Uterus (tissue), 4 donors: Measurements from ENCODE around the gene PPP2R2D. TPM values are rescaled to one million over a fixed set of nuclear protein-coding genes. Genes with fewer than 3 reads are reported as not detected.

ENCODE experiments used
- DNase-seq, 2 donors: peaks; one replicate each; pipeline ENCODE4 v3.0.0-alpha.2; 2019 to 2020
- H3K27ac ChIP-seq, 2 donors: fragments of 200-600 bp; sonication (generic); 1 replicate in 1 of 2; 2 replicates in 1 of 2; pipeline ENCODE4 v1.5.1; 2016 to 2018
- H3K27me3 ChIP-seq, 2 donors: fragments of 200-600 bp; sonication (generic); one replicate each; pipeline ENCODE4 v1.5.1; 2018 to 2019; ENCODE audit warnings: control low read depth in 1 of 2
- H3K36me3 ChIP-seq, 2 donors: fragments of 200-600 bp; sonication (generic); one replicate each; pipeline ENCODE4 v1.5.1; 2019; ENCODE audit warnings: control low read depth in 1 of 2
- H3K4me1 ChIP-seq, 2 donors: fragments of 200-600 bp; sonication (generic); one replicate each; pipeline ENCODE4 v1.5.1; 2018 to 2019; ENCODE audit warnings: control low read depth in 1 of 2
- H3K4me3 ChIP-seq, 2 donors: fragments of 200-600 bp; sonication (generic); 1 replicate in 1 of 2; 2 replicates in 1 of 2; pipeline ENCODE4 v1.5.1; 2018 to 2019; ENCODE audit warnings: mild to moderate bottlenecking in 1 of 2
- H3K9me3 ChIP-seq, 2 donors: fragments of 200-600 bp; sonication (generic); one replicate each; pipeline ENCODE4 v1.5.1; 2019; ENCODE audit warnings: control low read depth in 1 of 2
- POLR2A ChIP-seq, 2 donors: fragments of 450-650 bp; IDR thresholded peaks; one replicate each; pipeline ENCODE4 v1.6.1; 2016; ENCODE audit warnings: antibody characterized with exemption in 2 of 2, mild to moderate bottlenecking in 1 of 2, moderate library complexity in 1 of 2
- intact Hi-C: fragments of 100-400 bp; cut with DNase I; formaldehyde crosslinking; loops from one replicate; pipeline ENCODE4 v1.15.1; 2023; ENCODE audit warnings: low total_unique reads
- total RNA-seq, 4 donors: library from RNA; depleted of rRNA in 3 of 4; stranded (reverse); fragments of >200 nt in 3 of 4; gene quantifications; one replicate each; pipeline versions ENCODE4 v1.1.0 to v1.2.4, GENCODE V29; 2014 to 2023
- TF ChIP-seq, protein P1 (sequence below), 4 experiments: fragments of 200-600 bp in 2 of 4; fragments of 450-650 bp in 2 of 4; sonication (generic) in 2 of 4; IDR thresholded peaks; one replicate each; pipeline ENCODE4 v1.5.1; 2016 to 2019; ENCODE audit warnings: antibody characterized with exemption in 4 of 4, mild to moderate bottlenecking in 2 of 4, moderate library complexity in 1 of 4
- donor health status: DM: yes; HTN: yes; CAD: no.

The PPP2R2D gene
- total RNA-seq, 4 donors from 2014 or later, result 21.2 to 43.2 (median 36.3) TPM

- TF ChIP-seq, protein P1, sequence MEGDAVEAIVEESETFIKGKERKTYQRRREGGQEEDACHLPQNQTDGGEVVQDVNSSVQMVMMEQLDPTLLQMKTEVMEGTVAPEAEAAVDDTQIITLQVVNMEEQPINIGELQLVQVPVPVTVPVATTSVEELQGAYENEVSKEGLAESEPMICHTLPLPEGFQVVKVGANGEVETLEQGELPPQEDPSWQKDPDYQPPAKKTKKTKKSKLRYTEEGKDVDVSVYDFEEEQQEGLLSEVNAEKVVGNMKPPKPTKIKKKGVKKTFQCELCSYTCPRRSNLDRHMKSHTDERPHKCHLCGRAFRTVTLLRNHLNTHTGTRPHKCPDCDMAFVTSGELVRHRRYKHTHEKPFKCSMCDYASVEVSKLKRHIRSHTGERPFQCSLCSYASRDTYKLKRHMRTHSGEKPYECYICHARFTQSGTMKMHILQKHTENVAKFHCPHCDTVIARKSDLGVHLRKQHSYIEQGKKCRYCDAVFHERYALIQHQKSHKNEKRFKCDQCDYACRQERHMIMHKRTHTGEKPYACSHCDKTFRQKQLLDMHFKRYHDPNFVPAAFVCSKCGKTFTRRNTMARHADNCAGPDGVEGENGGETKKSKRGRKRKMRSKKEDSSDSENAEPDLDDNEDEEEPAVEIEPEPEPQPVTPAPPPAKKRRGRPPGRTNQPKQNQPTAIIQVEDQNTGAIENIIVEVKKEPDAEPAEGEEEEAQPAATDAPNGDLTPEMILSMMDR (IDR thresholded peaks at IDR 0.05), result no peak
- TF ChIP-seq POLR2A (IDR thresholded peaks at IDR 0.05), result no peak
- H3K9me3 ChIP-seq, result no peaks in the 10 kb centered on the region
- no peaks in the 10 kb centered on the region for H3K4me1 ChIP-seq
- DNase-seq, result no peak
- no peaks in the 10 kb centered on the region for H3K27me3 ChIP-seq
- intact Hi-C loops, result no loop called here
- H3K36me3 ChIP-seq, result no peaks in the 10 kb centered on the region
- H3K27ac ChIP-seq, result no peak overlapping the region
- H3K4me3 ChIP-seq, result no peak overlapping the region
Observed at GRCh38 chr10:131963811-131964210, 63.0 kb downstream of the PPP2R2D start.

DNA sequence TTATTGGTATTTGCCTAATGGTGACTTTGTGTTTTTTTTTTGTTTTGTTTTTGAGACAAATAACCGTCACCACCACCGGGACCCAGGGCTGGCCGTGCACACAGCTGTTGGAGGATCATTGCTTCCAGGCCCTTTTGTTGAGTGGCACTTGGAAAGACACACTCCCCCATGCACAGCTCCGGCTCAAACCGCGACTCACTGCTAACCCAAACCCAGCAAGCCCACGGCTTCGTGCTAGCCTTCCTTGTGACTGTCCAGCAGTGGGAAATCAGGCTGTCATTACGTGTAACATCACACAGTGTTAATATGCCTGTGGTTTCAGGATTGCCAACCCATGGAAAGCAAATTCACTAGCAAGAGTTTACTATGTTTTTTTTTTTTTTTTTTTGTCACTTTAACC, 63.5 kb downstream of the PPP2R2D start:
- H3K27ac ChIP-seq, result no peak overlapping the region
- no peaks in the 10 kb centered on the region for H3K27me3 ChIP-seq
- TF ChIP-seq, protein P1 (IDR thresholded peaks at IDR 0.05), result no peak
- TF ChIP-seq POLR2A (IDR thresholded peaks at IDR 0.05), result no peak
- intact Hi-C loops, result no loop called here
- H3K9me3 ChIP-seq, result no peaks in the 10 kb centered on the region
- DNase-seq, result no peak
- H3K36me3 ChIP-seq, result no peaks in the 10 kb centered on the region
- H3K4me3 ChIP-seq, result no peak overlapping the region
- no peaks in the 10 kb centered on the region for H3K4me1 ChIP-seq

GRCh38 chr10:131968949-131969348, 68.1 kb downstream of the PPP2R2D start:
- intact Hi-C loops, result no loop called here
- TF ChIP-seq, protein P1 (IDR thresholded peaks at IDR 0.05), result no peak
- TF ChIP-seq POLR2A (IDR thresholded peaks at IDR 0.05), result no peak
- DNase-seq, result no peak
- Histone ChIP-seq H3K9me3 (no peaks in the 10 kb centered on the region), H3K36me3 (no peaks in the 10 kb centered on the region), H3K27ac (no peak overlapping the region), H3K4me1 (no peaks in the 10 kb centered on the region), H3K27me3 (no peaks in the 10 kb centered on the region), H3K4me3 (no peak overlapping the region)

DNA sequence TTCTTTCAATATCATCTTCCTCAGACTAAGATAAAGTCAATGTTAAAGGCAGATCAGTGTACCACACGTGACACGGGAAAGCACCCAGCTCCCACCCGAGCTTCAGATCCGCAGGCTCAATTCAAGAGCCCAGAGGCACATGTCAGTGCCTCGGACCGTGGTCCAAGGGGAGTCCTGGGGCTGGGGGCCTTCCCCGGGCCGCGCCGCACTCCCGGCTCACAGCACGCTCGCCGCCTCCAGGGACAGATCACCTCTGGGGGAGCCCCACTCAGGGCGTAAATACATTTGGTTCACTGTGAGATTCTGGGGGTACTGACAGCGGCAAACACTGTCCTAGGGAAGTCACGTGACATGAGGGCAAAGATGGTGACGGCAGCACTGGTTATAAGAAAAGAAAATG, 70.1 kb downstream of the PPP2R2D start:
- no peaks in the 10 kb centered on the region for H3K4me1 ChIP-seq
- H3K27ac ChIP-seq, result no peak overlapping the region
- no peak overlapping the region for H3K4me3 ChIP-seq
- H3K9me3 ChIP-seq, result no peaks in the 10 kb centered on the region
- H3K36me3 ChIP-seq, result no peaks in the 10 kb centered on the region
- intact Hi-C loops, result loop anchor here (10.0 kb wide), 1 partner anchor 66 kb away; the partner anchor contains the start of gene PPP2R2D
- TF ChIP-seq POLR2A (IDR thresholded peaks at IDR 0.05), result no peak
- H3K27me3 ChIP-seq, result no peaks in the 10 kb centered on the region
- DNase-seq, result no peak

GRCh38 chr10:131971591-131971990, 70.8 kb downstream of the PPP2R2D start:
- H3K4me1 ChIP-seq, result no peaks in the 10 kb centered on the region
- no peak overlapping the region for H3K4me3 ChIP-seq
- no peaks in the 10 kb centered on the region for H3K36me3 ChIP-seq
- no peak overlapping the region for H3K27ac ChIP-seq
- DNase-seq, result no peak
- no peak for TF ChIP-seq POLR2A (IDR thresholded peaks at IDR 0.05)
- TF ChIP-seq, protein P1 (IDR thresholded peaks at IDR 0.05), result no peak
- intact Hi-C loops, result loop anchor here (10.0 kb wide), 1 partner anchor 67 kb away; the partner anchor contains the start of gene PPP2R2D
- H3K27me3 ChIP-seq, result no peaks in the 10 kb centered on the region
- H3K9me3 ChIP-seq, result no peaks in the 10 kb centered on the region
